IMR-90 (cell line): ENCODE results near the gene SLC16A1. TPM values are rescaled to one million over a fixed set of nuclear protein-coding genes. Genes with fewer than 3 reads are reported as not detected.
A peak's percentile ranks its signal among the peaks of the same experiment; 100 is the strongest.

Experiments
- ATAC-seq: fragments of 200-7000 bp; cut with Tn5 transposase; 2 replicates; pipeline ENCODE4 v1.9.1; 2020; ENCODE audit warnings: low read depth, mild to moderate bottlenecking, moderate library complexity
- BruUV-seq: library from RNA; stranded (reverse); fragments of 400-500 nt; replicated peaks from 2 replicates; lab custom pipeline; 2021; lab: Mats Ljungman, UMichigan
- CTCF ChIA-PET: fragments of 300-600 bp; formaldehyde crosslinking; extraction: SDS; loops from one replicate; lab custom pipeline; 2021; ENCODE audit warnings: antibody characterized with exemption; lab: Yijun Ruan, JAX
- POLR2A ChIA-PET: fragments of 300-600 bp; sonication (Branson Sonifier 250); formaldehyde crosslinking; loops from one replicate; lab custom pipeline; 2022; ENCODE audit warnings: antibody characterized with exemption; ENCODE audit not compliant: unreplicated experiment; lab: Charles Lee
- DNase-seq: peaks from one replicate; pipeline ENCODE4 v3.0.0; 2013
- H2AFZ ChIP-seq: replicated peaks from 2 replicates; pipeline ENCODE3; 2013; ENCODE audit warnings: low read length, mild to moderate bottlenecking; ENCODE audit not compliant: poor library complexity
- H2AK5ac ChIP-seq: 2 replicates; pipeline ENCODE4 v1.6.1; 2013; ENCODE audit warnings: low read depth, low read length, inconsistent platforms
- H2AK9ac ChIP-seq: replicated peaks from 2 replicates; pipeline ENCODE3; 2013; ENCODE audit warnings: mild to moderate bottlenecking, low read depth, low read length, moderate library complexity; ENCODE audit not compliant: poor library complexity
- H2BK120ac ChIP-seq: 2 replicates; pipeline ENCODE4 v1.6.1; 2013; ENCODE audit warnings: low read depth, low read length, inconsistent platforms
- H2BK15ac ChIP-seq: 3 replicates; pipeline ENCODE4 v1.6.1; 2013; ENCODE audit warnings: low read depth, low read length, inconsistent platforms
- H2BK20ac ChIP-seq: 2 replicates; pipeline ENCODE4 v1.6.1; 2013; ENCODE audit warnings: low read depth, mild to moderate bottlenecking, inconsistent platforms, low read length, moderate library complexity
- H2BK5ac ChIP-seq: 2 replicates; pipeline ENCODE4 v1.6.1; 2013; ENCODE audit warnings: mild to moderate bottlenecking, low read depth, low read length, inconsistent platforms; ENCODE audit not compliant: poor library complexity, severe bottlenecking
- H3K14ac ChIP-seq: replicated peaks from 2 replicates; pipeline ENCODE4 v1.6.1; 2013; ENCODE audit warnings: low read depth, low read length, inconsistent platforms
- H3K18ac ChIP-seq: 2 replicates; pipeline ENCODE4 v1.6.1; 2013; ENCODE audit warnings: low read depth, low read length, control low read depth
- H3K23ac ChIP-seq: 2 replicates; pipeline ENCODE4 v1.6.1; 2013; ENCODE audit warnings: low read depth, low read length, inconsistent platforms
- H3K27ac ChIP-seq: 2 replicates; pipeline ENCODE4 v1.5.1; 2013; ENCODE audit warnings: mild to moderate bottlenecking, control low read depth, low read length; ENCODE audit not compliant: insufficient read depth
- H3K27me3 ChIP-seq: 2 replicates; pipeline ENCODE4 v1.6.1; 2013; ENCODE audit warnings: low read length; ENCODE audit not compliant: control insufficient read depth, insufficient read depth
- H3K36me3 ChIP-seq: 2 replicates; pipeline ENCODE4 v1.6.1; 2013; ENCODE audit warnings: low read length, mixed read lengths; ENCODE audit not compliant: control insufficient read depth, insufficient read depth
- H3K4ac ChIP-seq: 2 replicates; pipeline ENCODE4 v1.6.1; 2013; ENCODE audit warnings: low read depth, low read length, inconsistent platforms
- H3K4me1 ChIP-seq: 2 replicates; pipeline ENCODE4 v1.6.1; 2013; ENCODE audit warnings: low read length, mixed read lengths; ENCODE audit not compliant: control insufficient read depth, insufficient read depth
- H3K4me2 ChIP-seq: 2 replicates; pipeline ENCODE4 v1.6.1; 2013; ENCODE audit warnings: low read depth, mild to moderate bottlenecking, control low read depth, low read length, moderate library complexity
- H3K4me3 ChIP-seq: 2 replicates; pipeline ENCODE4 v1.5.1; 2013; ENCODE audit warnings: low read depth, mild to moderate bottlenecking, control low read depth, low read length, moderate library complexity; ENCODE audit not compliant: insufficient read depth
- H3K56ac ChIP-seq: 2 replicates; pipeline ENCODE4 v1.6.1; 2013; ENCODE audit warnings: low read length, inconsistent platforms; ENCODE audit not compliant: insufficient read depth; ENCODE audit errors: extremely low read depth
- H3K79me1 ChIP-seq, 2 experiments: 2 replicates each; pipeline ENCODE4 v1.6.1; 2013; ENCODE audit warnings: low read length in 2 of 2, inconsistent platforms in 1 of 2, low read depth in 1 of 2
- H3K9ac ChIP-seq: 2 replicates; pipeline ENCODE4 v1.6.1; 2013; ENCODE audit warnings: low read depth, low read length, control low read depth
- H3K9me1 ChIP-seq: 2 replicates; pipeline ENCODE4 v1.6.1; 2013; ENCODE audit warnings: low read length, inconsistent platforms; ENCODE audit not compliant: insufficient read depth
- H3K9me3 ChIP-seq: 2 replicates; pipeline ENCODE4 v1.6.1; 2013; ENCODE audit warnings: low read length; ENCODE audit not compliant: control insufficient read depth, insufficient read depth
- H4K20me1 ChIP-seq: 2 replicates; pipeline ENCODE4 v1.6.1; 2013; ENCODE audit warnings: low read length, inconsistent platforms; ENCODE audit not compliant: insufficient read depth
- H4K5ac ChIP-seq: 2 replicates; pipeline ENCODE4 v1.6.1; 2013; ENCODE audit warnings: mild to moderate bottlenecking, low read depth, low read length, control low read depth
- H4K8ac ChIP-seq, 2 experiments: 2 replicates each; pipeline ENCODE4 v1.6.1; 2013; ENCODE audit warnings: low read depth in 2 of 2, low read length in 2 of 2, control low read depth in 1 of 2, inconsistent platforms in 1 of 2
- H4K91ac ChIP-seq: 2 replicates; pipeline ENCODE4 v1.6.1; 2013; ENCODE audit warnings: low read depth, low read length, inconsistent platforms; ENCODE audit not compliant: insufficient read depth
- ELK1 ChIP-seq: fragments of 150-350 bp; IDR thresholded peaks from 2 replicates; pipeline ENCODE4 v1.6.1; 2016; ENCODE audit warnings: low read depth, mild to moderate bottlenecking, low read length, moderate library complexity, borderline replicate concordance
- MXI1 ChIP-seq: IDR thresholded peaks from 2 replicates; pipeline ENCODE4 v1.6.1; 2012; ENCODE audit warnings: low read depth, mild to moderate bottlenecking, low read length, moderate library complexity, borderline replicate concordance
- RFX5 ChIP-seq: IDR thresholded peaks from 2 replicates; pipeline ENCODE4 v1.8.0; 2012; ENCODE audit warnings: low read depth, mild to moderate bottlenecking, low read length, moderate library complexity
- WGBS, 2 experiments: methylation state at CpG; one replicate each; pipeline versions ENCODE4 v1.1.5 to v1.1.7; 2013; ENCODE audit warnings: missing lambda C conversion rate in 2 of 2; ENCODE audit not compliant: insufficient read length in 1 of 2; ENCODE audit errors: extremely low coverage in 2 of 2; 5-methylcytosine and 5-hydroxymethylcytosine counted together
- dilution Hi-C: fragments of 300-500 bp; cut with HindIII; formaldehyde crosslinking; loops from one replicate; pipeline ENCODE4 v1.14.3; 2018; ENCODE audit warnings: low sequenced_read_pairs; ENCODE audit not compliant: unreplicated experiment
- in situ Hi-C: fragments of 300-500 bp; cut with MboI; formaldehyde crosslinking; loops from 3 replicates; pipeline ENCODE4 v1.14.3; 2019; ENCODE audit warnings: low sequenced_read_pairs, inconsistent platforms, mixed read lengths
- intact Hi-C: fragments of 100-400 bp; cut with micrococcal nuclease; formaldehyde crosslinking; loops from 2 replicates; pipeline ENCODE4 v1.10.0; 2022
- polyA plus RNA-seq, 3 experiments: library from polyadenylated mRNA; depleted of rRNA; stranded (reverse); fragments of >200 nt; gene quantifications; 2 replicates each; pipeline ENCODE4 v1.2.3, GENCODE V29; 2012; ENCODE audit warnings: low replicate concordance in 1 of 3
- total RNA-seq: library from RNA; depleted of rRNA; stranded (reverse); fragments of >200 nt; gene quantifications from 2 replicates; pipeline ENCODE4 v1.2.3, GENCODE V29; 2012

The SLC16A1 gene
- total and polyA plus RNA-seq, 2 of the 4 experiments (the other 2 are of a cell fraction) = 32.9 to 156 TPM

GRCh38 chr1:112957133-112957812 is 1.3 kb upstream of the SLC16A1 start (continued):
- no peak for TF ChIP-seq RFX5

- H3K36me3 ChIP-seq = no peaks in the 10 kb centered on the region
- TF ChIP-seq MXI1 (peak; percentile 28; the same call in 1 of the 2 replicates), ELK1 (no peak)
- H4K5ac ChIP-seq = peak overlapping the region; percentile 59
- peak overlapping the region; percentile 86 for H2AK5ac ChIP-seq
- H3K9me3 ChIP-seq = no peaks in the 10 kb centered on the region
- H3K27me3 ChIP-seq = no peaks in the 10 kb centered on the region
- no peak overlapping the region; the same call in 1 of the 2 replicates for H2BK20ac ChIP-seq
- DNase-seq (no peak), ATAC-seq (peak; percentile 21)
- ChIA-PET POLR2A (interaction anchor here (0.6 kb wide), 1 partner anchor 202 kb away, joined by 3 read pairs; no protein-coding TSS in a partner anchor), CTCF (interaction anchor here (0.8 to 1.0 kb wide), 3 partner anchors 15 to 116 kb away, joined by 3 to 4 read pairs (median 3); partner anchors contain the start of gene LRIG2)
- peak overlapping the region; percentile 97 for H2AK9ac ChIP-seq
- peaks cover 2% of the 10 kb centered on the region; the same call in 1 of the 2 replicates for H3K9me1 ChIP-seq
- H4K20me1 ChIP-seq = 0 out of 2 replicates have a peak, but pooled peaks cover 13% of the 10 kb centered on the region
- H3K79me1 ChIP-seq = peaks cover 13 to 52% of the 10 kb centered on the region in 2 experiments; a peak in 3 of 4 replicates
- BruUV-seq = no TSS peak
- peak overlapping the region; percentile 94 for H3K9ac ChIP-seq
- peak overlapping the region; percentile 91 for H4K91ac ChIP-seq
- H2BK5ac ChIP-seq = peak overlapping the region; percentile 85
- H2AFZ ChIP-seq = peak overlapping the region; percentile 97
- WGBS, 2 experiments = 0% methylated on average over 11 of the region's 38 CpGs; no CpG with 5 or more reads in 1 of the 2 experiments
- H3K4me1 ChIP-seq = no peaks in the 10 kb centered on the region
- peak overlapping the region; percentile 95 for H3K4ac ChIP-seq
- dilution Hi-C loops (no loop called here), in situ Hi-C loops (loop anchor here (10.0 kb wide), 1 partner anchor 242 kb away; the partner anchor contains the start of gene PPM1J), intact Hi-C loops (loop anchor here (1.0 to 10.0 kb wide), 3 partner anchors 75 to 242 kb away; partner anchors contain the start of gene PPM1J)
- peak overlapping the region; percentile 73 for H3K18ac ChIP-seq
- peak overlapping the region; percentile 94 for H3K23ac ChIP-seq
- peak overlapping the region; percentile 96 for H3K14ac ChIP-seq
- H2BK120ac ChIP-seq = peak overlapping the region; percentile 74
- peak overlapping the region; percentile 82 for H3K4me2 ChIP-seq
- H2BK15ac ChIP-seq = no peak overlapping the region
- H3K27ac ChIP-seq = peak overlapping the region; percentile 90
- H3K56ac ChIP-seq = peak overlapping the region; percentile 93
- peak overlapping the region; percentile 80 for H3K4me3 ChIP-seq
- peak overlapping the region; percentile 52 to 96 for H4K8ac ChIP-seq
These were observed 642 bp upstream of the SLC16A1 start for GRCh38 chr1:112956544-112957132.
